ENCODE data around the gene TTBK1. TPM values are rescaled to one million over a fixed set of nuclear protein-coding genes. Genes with fewer than 3 reads are reported as not detected.

TTBK1 gene
- total RNA-seq, 4 donors from 2014 or later, result 0.06 to 0.14 TPM; not detected in 2

GRCh38 chr6:43334466-43335095 lies 91.3 kb downstream of the TTBK1 start:
- intact Hi-C loops (cut with DNase I; ENCODE audit: low total_unique reads), result no loop called here

GRCh38 chr6:43335469-43335868 lies 92.2 kb downstream of the TTBK1 start:
- Histone ChIP-seq H3K4me3 (no peak overlapping the region), H3K9me3 (no peaks in the 10 kb centered on the region), H3K4me1 (no peaks in the 10 kb centered on the region), H3K36me3 (no peaks in the 10 kb centered on the region), H3K27me3 (no peaks in the 10 kb centered on the region), H3K27ac (no peak overlapping the region)
- TF ChIP-seq POLR2A (IDR thresholded peaks at IDR 0.05) (no peak), CTCF (IDR thresholded peaks at IDR 0.05) (no peak)
- intact Hi-C loops (cut with DNase I; ENCODE audit: low total_unique reads), result no loop called here
- DNase-seq, result no peak

More at GRCh38 chr6:43334466-43335095, 91.3 kb downstream of the TTBK1 start:
- Histone ChIP-seq H3K4me3 (no peak overlapping the region), H3K27ac (no peak overlapping the region), H3K27me3 (no peaks in the 10 kb centered on the region), H3K4me1 (no peaks in the 10 kb centered on the region), H3K9me3 (no peaks in the 10 kb centered on the region), H3K36me3 (no peaks in the 10 kb centered on the region)
- no peak for DNase-seq
- TF ChIP-seq CTCF (IDR thresholded peaks at IDR 0.05) (peak; percentile 22 to 47 (median 32)), POLR2A (IDR thresholded peaks at IDR 0.05) (no peak)

- H3K27me3 ChIP-seq, result no peaks in the 10 kb centered on the region
- no peak overlapping the region for H3K4me3 ChIP-seq
- intact Hi-C loops (cut with DNase I; ENCODE audit: low total_unique reads), result no loop called here
- H3K27ac ChIP-seq, result no peak overlapping the region
- TF ChIP-seq CTCF (IDR thresholded peaks at IDR 0.05) (no peak), POLR2A (IDR thresholded peaks at IDR 0.05) (no peak)
- no peak for DNase-seq
- no peaks in the 10 kb centered on the region for H3K36me3 ChIP-seq
- no peaks in the 10 kb centered on the region for H3K9me3 ChIP-seq
- H3K4me1 ChIP-seq, result no peaks in the 10 kb centered on the region
Observed at GRCh38 chr6:43336382-43336781, 93.1 kb downstream of the TTBK1 start.

Small RNAs within 50 kb of the gene (small RNA-seq; reads per million reads assigned to genes)
- gene RPL12P47, result not detected

Other genes with a start within 250 kb of the TTBK1 start
- gene MEA1, start 229.5 kb upstream of the TTBK1 start, total RNA-seq, result 10 to 100 TPM; 39.1 to 81.7 (median 43.2) TPM
- gene KLHDC3, start 229.2 kb upstream of the TTBK1 start, total RNA-seq, result 100 to 1,000 TPM in 1 of 4 donors, 10 to 100 TPM in 3; 19.7 to 152 (median 56.8) TPM
- gene RRP36, start 221.9 kb upstream of the TTBK1 start, total RNA-seq, result 10 to 100 TPM; 30.5 to 57.2 (median 45.9) TPM
- gene CUL7, start 189.6 kb upstream of the TTBK1 start, total RNA-seq, result 10 to 100 TPM in 2 of 4 donors, 1 to 10 TPM in 2; 6.4 to 65.1 (median 18.9) TPM
- gene MRPL2, start 184.0 kb upstream of the TTBK1 start, total RNA-seq, result 10 to 100 TPM; 14.4 to 44.4 (median 16.1) TPM
- 10 to 100 TPM in 3 of 4 donors, 1 to 10 TPM in 1; 2.8 to 30.6 (median 27.2) TPM for gene KLC4, start 183.8 kb upstream of the TTBK1 start, total RNA-seq
- gene PTK7, start 167.2 kb upstream of the TTBK1 start, total RNA-seq, result 100 to 1,000 TPM in 3 of 4 donors, 10 to 100 TPM in 1; 53.8 to 247 (median 153) TPM
- gene SRF, start 72.2 kb upstream of the TTBK1 start, total RNA-seq, result 100 to 1,000 TPM in 1 of 4 donors, 10 to 100 TPM in 3; 18.2 to 109 (median 36.9) TPM
- 10 to 100 TPM; 31.0 to 52.6 (median 38.8) TPM for gene CUL9, start 61.3 kb upstream of the TTBK1 start, total RNA-seq
- gene DNPH1, start 14.0 kb upstream of the TTBK1 start, total RNA-seq, result 10 to 100 TPM; 23.4 to 68.4 (median 33.2) TPM
- gene SLC22A7, start 54.8 kb downstream of the TTBK1 start, total RNA-seq, result not detected
- 1 to 10 TPM in 2 of 4 donors, not detected in 2; 1.5 to 2.7 TPM for gene CRIP3, start 65.3 kb downstream of the TTBK1 start, total RNA-seq
- gene ZNF318, start 126.2 kb downstream of the TTBK1 start, total RNA-seq, result 10 to 100 TPM in 3 of 4 donors, 1 to 10 TPM in 1; 3.8 to 38.0 (median 24.0) TPM
- gene ABCC10, start 184.1 kb downstream of the TTBK1 start, total RNA-seq, result 10 to 100 TPM in 2 of 4 donors, 1 to 10 TPM in 1, under 1 TPM in 1; 0.59 to 35.5 (median 10.7) TPM
- 1 to 10 TPM in 2 of 4 donors, not detected in 2; 1.9 to 3.3 TPM for gene DLK2, start 212.1 kb downstream of the TTBK1 start, total RNA-seq
- 10 to 100 TPM; 12.8 to 40.8 (median 21.9) TPM for gene TJAP1, start 234.1 kb downstream of the TTBK1 start, total RNA-seq